ENCODE results near the gene GLI2. TPM values are rescaled to one million over a fixed set of nuclear protein-coding genes. Genes with fewer than 3 reads are reported as not detected.

Gene GLI2
- total RNA-seq, 1 donor from 2014 or later, result 16.2 TPM

GRCh38 chr2:120702801-120703200 lies 32.9 kb upstream of the GLI2 start:
- Histone ChIP-seq H3K4me3 (no peak overlapping the region), H3K9me3 (no peaks in the 10 kb centered on the region), H3K27ac (no peak overlapping the region), H3K27me3 (no peaks in the 10 kb centered on the region), H3K4me1 (no peaks in the 10 kb centered on the region), H3K36me3 (no peaks in the 10 kb centered on the region)
- TF ChIP-seq CTCF (IDR thresholded peaks at IDR 0.05), result no peak
- no peak for TF ChIP-seq POLR2AphosphoS5 (IDR thresholded peaks at IDR 0.05; ENCODE audit: insufficient read depth in 1 of 2, low read depth in 1 of 2)
- TF ChIP-seq POLR2A (IDR thresholded peaks at IDR 0.05), result no peak
- intact Hi-C loops (cut with DNase I), result no loop called here
- DNase-seq (ENCODE audit: extremely low spot score in 2 of 2), result no peak

GRCh38 chr2:120703330-120703994 lies 32.2 kb upstream of the GLI2 start:
- Histone ChIP-seq H3K27ac (no peak overlapping the region), H3K9me3 (no peaks in the 10 kb centered on the region), H3K4me3 (no peak overlapping the region), H3K36me3 (no peaks in the 10 kb centered on the region), H3K27me3 (no peaks in the 10 kb centered on the region), H3K4me1 (no peaks in the 10 kb centered on the region)
- intact Hi-C loops (cut with DNase I), result no loop called here
- DNase-seq (ENCODE audit: extremely low spot score in 2 of 2), result no peak
- TF ChIP-seq POLR2A (IDR thresholded peaks at IDR 0.05), result no peak
- TF ChIP-seq CTCF (IDR thresholded peaks at IDR 0.05), result no peak
- TF ChIP-seq POLR2AphosphoS5 (IDR thresholded peaks at IDR 0.05; ENCODE audit: insufficient read depth in 1 of 2, low read depth in 1 of 2), result no peak

- no peak overlapping the region for H3K4me3 ChIP-seq
- no peaks in the 10 kb centered on the region for H3K9me3 ChIP-seq
- TF ChIP-seq POLR2AphosphoS5 (IDR thresholded peaks at IDR 0.05; ENCODE audit: insufficient read depth in 1 of 2, low read depth in 1 of 2), result no peak
- TF ChIP-seq POLR2A (IDR thresholded peaks at IDR 0.05), result no peak
- no peak for TF ChIP-seq CTCF (IDR thresholded peaks at IDR 0.05)
- intact Hi-C loops (cut with DNase I), result no loop called here
- H3K36me3 ChIP-seq, result no peaks in the 10 kb centered on the region
- H3K27ac ChIP-seq, result no peak overlapping the region
- no peak for DNase-seq (ENCODE audit: extremely low spot score in 2 of 2)
- H3K4me1 ChIP-seq, result no peaks in the 10 kb centered on the region
- H3K27me3 ChIP-seq, result no peaks in the 10 kb centered on the region
Observed at GRCh38 chr2:120704696-120705095, 31.0 kb upstream of the GLI2 start.

GRCh38 chr2:120707816-120708215 lies 27.9 kb upstream of the GLI2 start:
- H3K4me3 ChIP-seq, result no peak overlapping the region
- no peak overlapping the region for H3K27ac ChIP-seq
- no peaks in the 10 kb centered on the region for H3K36me3 ChIP-seq
- TF ChIP-seq POLR2A (IDR thresholded peaks at IDR 0.05) (no peak), CTCF (IDR thresholded peaks at IDR 0.05) (no peak), POLR2AphosphoS5 (IDR thresholded peaks at IDR 0.05; ENCODE audit: insufficient read depth in 1 of 2, low read depth in 1 of 2) (no peak)
- no peaks in the 10 kb centered on the region for H3K9me3 ChIP-seq
- DNase-seq (ENCODE audit: extremely low spot score in 2 of 2), result no peak
- no peaks in the 10 kb centered on the region for H3K4me1 ChIP-seq
- intact Hi-C loops (cut with DNase I), result no loop called here
- no peaks in the 10 kb centered on the region for H3K27me3 ChIP-seq

GRCh38 chr2:120708944-120709607 lies 26.6 kb upstream of the GLI2 start:
- H3K4me1 ChIP-seq, result no peaks in the 10 kb centered on the region
- TF ChIP-seq POLR2AphosphoS5 (IDR thresholded peaks at IDR 0.05; ENCODE audit: insufficient read depth in 1 of 2, low read depth in 1 of 2) (no peak), CTCF (IDR thresholded peaks at IDR 0.05) (no peak), POLR2A (IDR thresholded peaks at IDR 0.05) (no peak)
- H3K4me3 ChIP-seq, result no peak overlapping the region
- no peaks in the 10 kb centered on the region for H3K27me3 ChIP-seq
- H3K27ac ChIP-seq, result no peak overlapping the region
- intact Hi-C loops (cut with DNase I), result no loop called here
- DNase-seq (ENCODE audit: extremely low spot score in 2 of 2), result no peak
- no peaks in the 10 kb centered on the region for H3K36me3 ChIP-seq
- H3K9me3 ChIP-seq, result no peaks in the 10 kb centered on the region

Data from vagina (tissue), 2 donors.